ENCODE results near the gene C14orf132. TPM values are rescaled to one million over a fixed set of nuclear protein-coding genes. Genes with fewer than 3 reads are reported as not detected.

C14orf132 gene
- total RNA-seq, 1 donor from 2014 or later, result 12.0 TPM

DNA sequence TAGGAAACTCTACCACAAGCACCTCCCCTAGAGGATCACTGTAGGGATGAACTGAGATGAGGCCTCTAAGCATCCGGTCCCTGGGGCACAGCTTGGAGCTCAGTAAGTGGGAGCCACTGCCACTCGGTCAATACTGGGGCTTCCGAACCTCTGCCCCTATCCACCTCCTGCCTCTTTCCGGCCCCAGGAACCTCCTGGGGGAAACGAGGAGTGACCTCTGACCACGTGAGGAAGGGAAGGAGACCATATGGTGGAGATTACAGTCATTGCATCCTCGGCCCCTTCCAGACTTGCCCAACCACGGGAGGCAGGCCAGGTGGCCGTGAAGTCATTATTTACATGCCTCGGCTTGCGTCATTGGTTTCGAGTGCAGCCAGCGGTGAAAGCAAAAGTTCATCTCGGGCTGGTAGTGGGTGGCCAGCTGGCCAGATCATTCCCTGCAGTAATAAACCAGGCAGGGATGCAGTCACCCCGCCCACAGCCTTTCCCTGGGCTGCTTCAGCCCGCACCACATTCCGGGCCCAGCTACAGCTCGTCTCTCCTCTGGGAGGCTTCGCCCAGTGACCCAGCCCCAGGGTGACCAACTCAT is 65.4 kb downstream of the C14orf132 start:
- peak in 1 of 2 donors; percentile 96 for DNase-seq (ENCODE audit: extremely low spot score in 2 of 2)
- Histone ChIP-seq H3K27me3 (no peaks in the 10 kb centered on the region), H3K4me1 (peaks cover 33% of the 10 kb centered on the region), H3K36me3 (no peaks in the 10 kb centered on the region), H3K27ac (peak overlapping the region; percentile 86), H3K9me3 (no peaks in the 10 kb centered on the region), H3K4me3 (no peak overlapping the region)
- peak; percentile 86 to 94 for TF ChIP-seq POLR2AphosphoS5 (IDR thresholded peaks at IDR 0.05; ENCODE audit: insufficient read depth in 1 of 2, low read depth in 1 of 2)
- no peak for TF ChIP-seq CTCF (IDR thresholded peaks at IDR 0.05)
- intact Hi-C loops (cut with DNase I), result no loop called here

DNA sequence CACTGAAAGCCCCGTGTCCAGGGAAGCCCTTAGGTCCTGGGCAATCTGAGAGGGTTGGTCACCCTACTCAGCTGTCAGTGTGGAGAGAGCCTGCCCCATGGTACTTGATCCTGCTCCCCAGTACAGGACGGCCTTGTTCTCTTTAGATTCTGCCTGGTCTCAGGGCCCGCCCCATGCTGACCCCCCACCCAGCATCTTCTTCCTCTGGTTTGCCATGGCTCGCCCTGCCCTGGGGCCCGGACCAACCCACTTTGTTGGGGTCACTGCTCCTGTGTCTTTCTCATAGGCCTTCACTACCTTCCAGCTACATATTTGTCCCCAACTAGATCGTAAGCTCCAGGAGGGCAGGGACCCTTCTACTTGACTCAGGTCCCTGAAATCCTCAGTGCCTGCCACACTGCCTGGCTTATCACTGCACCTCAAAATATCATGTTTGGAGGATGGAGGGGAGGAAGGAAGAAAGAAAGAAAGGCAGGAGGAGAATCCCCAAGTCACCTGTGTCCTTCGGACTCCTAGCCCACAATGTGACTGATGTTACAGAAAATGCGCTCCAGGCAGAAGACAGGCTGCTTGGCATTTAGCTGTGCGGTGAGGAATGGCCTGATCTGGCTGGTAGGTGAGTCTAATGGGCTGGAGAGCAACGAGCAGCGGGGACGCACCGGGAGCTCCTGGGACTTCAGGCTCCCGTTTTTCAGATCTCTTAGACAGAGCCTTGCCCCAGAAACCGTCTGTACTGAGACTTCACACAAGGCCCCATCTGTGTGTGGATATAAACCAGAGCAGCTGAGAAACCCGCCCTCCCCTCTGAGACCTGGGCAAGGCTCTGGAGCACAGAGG is 66.1 kb downstream of the C14orf132 start:
- intact Hi-C loops (cut with DNase I), result no loop called here
- Histone ChIP-seq H3K9me3 (no peaks in the 10 kb centered on the region), H3K27me3 (no peaks in the 10 kb centered on the region), H3K36me3 (no peaks in the 10 kb centered on the region), H3K4me1 (peaks cover 29% of the 10 kb centered on the region), H3K27ac (peak overlapping the region; percentile 86), H3K4me3 (no peak overlapping the region)
- DNase-seq (ENCODE audit: extremely low spot score in 2 of 2), result no peak
- no peak for TF ChIP-seq CTCF (IDR thresholded peaks at IDR 0.05)
- TF ChIP-seq POLR2A (IDR thresholded peaks at IDR 0.05), result no peak
- no peak for TF ChIP-seq POLR2AphosphoS5 (IDR thresholded peaks at IDR 0.05; ENCODE audit: insufficient read depth in 1 of 2, low read depth in 1 of 2)

- no peaks in the 10 kb centered on the region for H3K36me3 ChIP-seq
- intact Hi-C loops (cut with DNase I), result no loop called here
- peaks cover 23% of the 10 kb centered on the region for H3K4me1 ChIP-seq
- TF ChIP-seq POLR2AphosphoS5 (IDR thresholded peaks at IDR 0.05; ENCODE audit: insufficient read depth in 1 of 2, low read depth in 1 of 2) (peak; percentile 32 to 43), CTCF (IDR thresholded peaks at IDR 0.05) (no peak), POLR2A (IDR thresholded peaks at IDR 0.05) (no peak)
- no peaks in the 10 kb centered on the region for H3K27me3 ChIP-seq
- no peaks in the 10 kb centered on the region for H3K9me3 ChIP-seq
- no peak overlapping the region for H3K4me3 ChIP-seq
- peak overlapping the region; percentile 86 for H3K27ac ChIP-seq
- DNase-seq (ENCODE audit: extremely low spot score in 2 of 2), result no peak
Measured at GRCh38 chr14:96105926-96106441, 66.8 kb downstream of the C14orf132 start.

GRCh38 chr14:96106891-96107290 is 67.7 kb downstream of the C14orf132 start:
- Histone ChIP-seq H3K4me3 (no peak overlapping the region), H3K27me3 (no peaks in the 10 kb centered on the region), H3K9me3 (no peaks in the 10 kb centered on the region), H3K27ac (peak overlapping the region; percentile 86), H3K36me3 (no peaks in the 10 kb centered on the region), H3K4me1 (peaks cover 23% of the 10 kb centered on the region)
- intact Hi-C loops (cut with DNase I), result no loop called here
- TF ChIP-seq POLR2A (IDR thresholded peaks at IDR 0.05) (no peak), POLR2AphosphoS5 (IDR thresholded peaks at IDR 0.05; ENCODE audit: insufficient read depth in 1 of 2, low read depth in 1 of 2) (no peak)
- no peak for DNase-seq (ENCODE audit: extremely low spot score in 2 of 2)

DNA sequence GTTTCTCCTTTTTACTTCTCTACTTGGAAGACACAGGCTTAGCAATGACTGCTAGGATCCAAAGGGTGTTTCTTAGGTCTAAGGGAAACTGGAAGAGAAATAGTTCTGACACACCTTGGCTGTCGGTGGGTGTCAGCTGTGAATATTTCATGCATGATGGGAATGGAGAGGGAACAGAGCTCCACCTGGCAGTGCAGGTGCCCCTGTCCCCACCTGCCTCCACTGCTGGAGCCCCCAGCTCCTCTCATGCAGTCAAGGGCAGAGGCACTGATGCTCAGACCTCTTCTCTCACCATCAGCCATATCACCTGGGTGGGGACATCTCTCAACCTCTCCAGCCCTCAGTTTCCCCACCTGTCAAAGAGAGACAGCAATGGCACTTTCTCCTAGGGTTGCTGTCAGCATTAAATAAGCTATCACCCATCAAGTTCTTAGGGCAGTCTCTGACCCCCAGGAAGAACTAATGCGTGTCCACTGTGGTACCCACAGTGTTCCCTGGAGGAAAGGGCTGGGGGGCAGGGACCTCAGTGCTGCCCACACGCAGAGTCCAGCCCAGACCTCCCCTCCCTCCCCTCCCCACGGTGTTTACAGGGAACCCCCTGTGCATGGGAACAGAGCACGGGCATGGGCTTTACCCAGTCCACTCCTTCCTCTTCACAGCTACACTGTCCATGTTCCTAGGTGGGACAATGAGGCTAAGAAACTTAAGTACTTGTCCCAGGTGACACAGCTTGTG is 69.1 kb downstream of the C14orf132 start:
- H3K36me3 ChIP-seq, result no peaks in the 10 kb centered on the region
- H3K4me1 ChIP-seq, result peaks cover 23% of the 10 kb centered on the region
- DNase-seq (ENCODE audit: extremely low spot score in 2 of 2), result no peak
- H3K9me3 ChIP-seq, result no peaks in the 10 kb centered on the region
- no peak overlapping the region for H3K27ac ChIP-seq
- no peak for TF ChIP-seq CTCF (IDR thresholded peaks at IDR 0.05)
- no peak for TF ChIP-seq POLR2A (IDR thresholded peaks at IDR 0.05)
- no peaks in the 10 kb centered on the region for H3K27me3 ChIP-seq
- H3K4me3 ChIP-seq, result no peak overlapping the region
- intact Hi-C loops (cut with DNase I), result no loop called here
